ENCODE measurements around the gene CBFA2T3. TPM values are rescaled to one million over a fixed set of nuclear protein-coding genes. Genes with fewer than 3 reads are reported as not detected.

CBFA2T3 gene
- total RNA-seq, 1 experiment from 2014 or later = 13.7 TPM

GRCh38 chr16:88929091-88929445 is 47.9 kb downstream of the CBFA2T3 start:
- intact Hi-C loops (cut with micrococcal nuclease; ENCODE audit: unreplicated experiment) = no loop called here

GRCh38 chr16:88928405-88929090 is 48.5 kb downstream of the CBFA2T3 start:
- Histone ChIP-seq H3K4me1 (ENCODE audit: control insufficient read depth, insufficient read depth, low read length) (peaks cover 50% of the 10 kb centered on the region), H3K9me3 (ENCODE audit: control insufficient read depth, insufficient read depth, low read depth, low read length) (no peaks in the 10 kb centered on the region), H3K36me3 (ENCODE audit: control insufficient read depth, insufficient read depth, low read length) (no peaks in the 10 kb centered on the region), H3K4me3 (ENCODE audit: low read depth in 2 of 2, low read length in 2 of 2) (no peak overlapping the region), H3K27me3 (ENCODE audit: control insufficient read depth, insufficient read depth, low read length) (no peaks in the 10 kb centered on the region), H3K27ac (ENCODE audit: low read length) (peak overlapping the region; percentile 83)
- no peak for ATAC-seq
- DNase-seq (ENCODE audit: low read depth, low spot score) = no peak
- no peak for TF ChIP-seq SIN3A (IDR thresholded peaks at IDR 0.05; ENCODE audit: borderline replicate concordance, insufficient read depth, low read depth, low read length)
- TF ChIP-seq TCF7L2 (IDR thresholded peaks at IDR 0.05; ENCODE audit: low read depth, low read length) = no peak
- no peak for TF ChIP-seq REST (IDR thresholded peaks at IDR 0.05; ENCODE audit: insufficient read depth in 1 of 2, low read depth in 2 of 2, low read length in 1 of 2)
- TF ChIP-seq, protein P1, sequence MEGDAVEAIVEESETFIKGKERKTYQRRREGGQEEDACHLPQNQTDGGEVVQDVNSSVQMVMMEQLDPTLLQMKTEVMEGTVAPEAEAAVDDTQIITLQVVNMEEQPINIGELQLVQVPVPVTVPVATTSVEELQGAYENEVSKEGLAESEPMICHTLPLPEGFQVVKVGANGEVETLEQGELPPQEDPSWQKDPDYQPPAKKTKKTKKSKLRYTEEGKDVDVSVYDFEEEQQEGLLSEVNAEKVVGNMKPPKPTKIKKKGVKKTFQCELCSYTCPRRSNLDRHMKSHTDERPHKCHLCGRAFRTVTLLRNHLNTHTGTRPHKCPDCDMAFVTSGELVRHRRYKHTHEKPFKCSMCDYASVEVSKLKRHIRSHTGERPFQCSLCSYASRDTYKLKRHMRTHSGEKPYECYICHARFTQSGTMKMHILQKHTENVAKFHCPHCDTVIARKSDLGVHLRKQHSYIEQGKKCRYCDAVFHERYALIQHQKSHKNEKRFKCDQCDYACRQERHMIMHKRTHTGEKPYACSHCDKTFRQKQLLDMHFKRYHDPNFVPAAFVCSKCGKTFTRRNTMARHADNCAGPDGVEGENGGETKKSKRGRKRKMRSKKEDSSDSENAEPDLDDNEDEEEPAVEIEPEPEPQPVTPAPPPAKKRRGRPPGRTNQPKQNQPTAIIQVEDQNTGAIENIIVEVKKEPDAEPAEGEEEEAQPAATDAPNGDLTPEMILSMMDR (IDR thresholded peaks at IDR 0.05) = no peak
- TF ChIP-seq POLR2AphosphoS5 (IDR thresholded peaks at IDR 0.05; ENCODE audit: low read depth, low read length) = no peak
- intact Hi-C loops (cut with micrococcal nuclease; ENCODE audit: unreplicated experiment) = no loop called here
- ChIA-PET CTCF (no interaction called here), POLR2A (interaction anchor here (0.6 kb wide), 1 partner anchor 157 kb away, joined by 4 read pairs; no protein-coding TSS in a partner anchor)
- in situ Hi-C loops (cut with HindIII; ENCODE audit: low pct_unique_long_range_greater_than_20kb, low sequenced_read_pairs) = no loop called here
- no TSS peak for BruUV-seq (replicated peaks)

More at GRCh38 chr16:88929091-88929445, 47.9 kb downstream of the CBFA2T3 start:
- Histone ChIP-seq H3K36me3 (ENCODE audit: control insufficient read depth, insufficient read depth, low read length) (no peaks in the 10 kb centered on the region), H3K27ac (ENCODE audit: low read length) (peak overlapping the region; percentile 83; the same call in 1 of the 2 replicates), H3K27me3 (ENCODE audit: control insufficient read depth, insufficient read depth, low read length) (no peaks in the 10 kb centered on the region), H3K9me3 (ENCODE audit: control insufficient read depth, insufficient read depth, low read depth, low read length) (no peaks in the 10 kb centered on the region), H3K4me3 (ENCODE audit: low read depth in 2 of 2, low read length in 2 of 2) (no peak overlapping the region), H3K4me1 (ENCODE audit: control insufficient read depth, insufficient read depth, low read length) (peaks cover 45% of the 10 kb centered on the region)
- TF ChIP-seq SIN3A (IDR thresholded peaks at IDR 0.05; ENCODE audit: borderline replicate concordance, insufficient read depth, low read depth, low read length) = no peak
- no peak for TF ChIP-seq POLR2AphosphoS5 (IDR thresholded peaks at IDR 0.05; ENCODE audit: low read depth, low read length)
- DNase-seq (ENCODE audit: low read depth, low spot score) (no peak), ATAC-seq (no peak)
- no TSS peak for BruUV-seq (replicated peaks)
- in situ Hi-C loops (cut with HindIII; ENCODE audit: low pct_unique_long_range_greater_than_20kb, low sequenced_read_pairs) = no loop called here
- ChIA-PET POLR2A (no interaction called here), CTCF (no interaction called here)

GRCh38 chr16:88927661-88928060 is 49.3 kb downstream of the CBFA2T3 start:
- no peaks in the 10 kb centered on the region for H3K27me3 ChIP-seq (ENCODE audit: control insufficient read depth, insufficient read depth, low read length)
- ChIA-PET CTCF (interaction anchor here (0.5 kb wide), 1 partner anchor 646 kb away, joined by 3 read pairs; no protein-coding TSS in a partner anchor), POLR2A (no interaction called here)
- H3K36me3 ChIP-seq (ENCODE audit: control insufficient read depth, insufficient read depth, low read length) = no peaks in the 10 kb centered on the region
- no peak overlapping the region; a peak in 1 of 4 replicates for H3K4me3 ChIP-seq (ENCODE audit: low read depth in 2 of 2, low read length in 2 of 2)
- TF ChIP-seq SIN3A (IDR thresholded peaks at IDR 0.05; ENCODE audit: borderline replicate concordance, insufficient read depth, low read depth, low read length) (no peak), POLR2AphosphoS5 (IDR thresholded peaks at IDR 0.05; ENCODE audit: low read depth, low read length) (no peak), REST (IDR thresholded peaks at IDR 0.05; ENCODE audit: insufficient read depth in 1 of 2, low read depth in 2 of 2, low read length in 1 of 2) (no peak), TCF7L2 (IDR thresholded peaks at IDR 0.05; ENCODE audit: low read depth, low read length) (no peak)
- TF ChIP-seq, protein P1 (IDR thresholded peaks at IDR 0.05) = no peak
- no TSS peak for BruUV-seq (replicated peaks)
- ATAC-seq (no peak), DNase-seq (ENCODE audit: low read depth, low spot score) (no peak)
- peak overlapping the region; percentile 83; the same call in 1 of the 2 replicates for H3K27ac ChIP-seq (ENCODE audit: low read length)
- in situ Hi-C loops (cut with HindIII; ENCODE audit: low pct_unique_long_range_greater_than_20kb, low sequenced_read_pairs) = no loop called here
- H3K9me3 ChIP-seq (ENCODE audit: control insufficient read depth, insufficient read depth, low read depth, low read length) = no peaks in the 10 kb centered on the region
- peaks cover 59% of the 10 kb centered on the region for H3K4me1 ChIP-seq (ENCODE audit: control insufficient read depth, insufficient read depth, low read length)
- intact Hi-C loops (cut with micrococcal nuclease; ENCODE audit: unreplicated experiment) = no loop called here
